H1 (cell line): ENCODE results near the gene TANC1. TPM values are rescaled to one million over a fixed set of nuclear protein-coding genes. Genes with fewer than 3 reads are reported as not detected.

Source experiments
- CTCF ChIA-PET: fragments of 300-600 bp; sonication (Branson Sonifier 250); formaldehyde crosslinking; loops from one replicate; lab custom pipeline; 2021; ENCODE audit not compliant: partially characterized antibody; lab: Charles Lee
- POLR2A ChIA-PET: fragments of 300-600 bp; sonication (Branson Sonifier 250); formaldehyde crosslinking; loops from one replicate; lab custom pipeline; 2021; ENCODE audit warnings: inconsistent platforms; ENCODE audit not compliant: partially characterized antibody; lab: Charles Lee
- DNase-seq, 2 experiments: peaks; one replicate each; pipeline versions ENCODE4 v3.0.0 to v3.0.0-alpha.2; 2010 to 2022; ENCODE audit warnings: low spot score in 2 of 2, low read depth in 1 of 2, mixed read lengths in 1 of 2
- FAIRE-seq: peaks from 2 replicates; lab custom pipeline; 2011; peaks lifted over from hg19 to GRCh38; lab: Jason Lieb, UNC
- H2AFZ ChIP-seq: 2 replicates; pipeline ENCODE4 v1.8.1; 2012; ENCODE audit warnings: low read length, inconsistent platforms
- H2AK5ac ChIP-seq: 2 replicates; pipeline ENCODE4 v1.6.1; 2013; ENCODE audit warnings: low read depth, low read length
- H2BK120ac ChIP-seq: replicated peaks from 2 replicates; pipeline ENCODE3; 2013; ENCODE audit warnings: low read depth, low read length, inconsistent platforms
- H2BK12ac ChIP-seq: 2 replicates; pipeline ENCODE4 v1.6.1; 2013; ENCODE audit warnings: low read depth, low read length
- H2BK15ac ChIP-seq: 2 replicates; pipeline ENCODE4 v1.6.1; 2013; ENCODE audit warnings: low read length
- H2BK20ac ChIP-seq: 2 replicates; pipeline ENCODE4 v1.6.1; 2013; ENCODE audit warnings: low read length
- H2BK5ac ChIP-seq: 2 replicates; pipeline ENCODE4 v1.6.1; 2013; ENCODE audit warnings: low read depth, low read length
- H3K14ac ChIP-seq: 2 replicates; pipeline ENCODE4 v1.6.1; 2013; ENCODE audit warnings: inconsistent platforms; ENCODE audit not compliant: insufficient read length
- H3K18ac ChIP-seq: 2 replicates; pipeline ENCODE4 v1.6.1; 2013; ENCODE audit warnings: low read length; ENCODE audit errors: extremely low read depth
- H3K23ac ChIP-seq: 2 replicates; pipeline ENCODE4 v1.6.1; 2013; ENCODE audit warnings: inconsistent platforms; ENCODE audit not compliant: insufficient read length
- H3K23me2 ChIP-seq: 2 replicates; pipeline ENCODE4 v1.6.1; 2013; ENCODE audit warnings: low read depth, low read length
- H3K27ac ChIP-seq: 2 replicates; pipeline ENCODE4 v1.6.1; 2011; ENCODE audit warnings: low read depth, low read length, inconsistent platforms
- H3K27me3 ChIP-seq, 4 experiments: replicated peaks in 1 of 4; 1 replicate in 1 of 4; 2 replicates in 3 of 4; pipeline versions ENCODE4 v1.6.1 to v1.8.1; 2011 to 2013; ENCODE audit warnings: low read length in 3 of 4, mild to moderate bottlenecking in 3 of 4, inconsistent platforms in 2 of 4, mixed read lengths in 2 of 4, moderate library complexity in 1 of 4; ENCODE audit not compliant: control insufficient read depth in 3 of 4, insufficient read depth in 3 of 4; ENCODE audit errors: extremely low read depth in 1 of 4
- H3K36me3 ChIP-seq, 4 experiments: 2 replicates each; pipeline versions ENCODE4 v1.6.1 to v1.8.1; 2011 to 2013; ENCODE audit warnings: mild to moderate bottlenecking in 4 of 4, low read length in 3 of 4, moderate library complexity in 2 of 4, control low read depth in 1 of 4, inconsistent platforms in 1 of 4; ENCODE audit not compliant: insufficient read depth in 4 of 4, control insufficient read depth in 2 of 4
- H3K4ac ChIP-seq: replicated peaks from 2 replicates; pipeline ENCODE3; 2013; ENCODE audit warnings: low read length, low read depth, mixed read lengths, inconsistent platforms; ENCODE audit not compliant: insufficient read length
- H3K4me1 ChIP-seq, 4 experiments: replicated peaks in 1 of 4; 1 replicate in 1 of 4; 2 replicates in 3 of 4; pipeline versions ENCODE4 v1.6.1 to v1.8.1; 2011 to 2013; ENCODE audit warnings: low read length in 3 of 4, inconsistent platforms in 2 of 4, mixed read lengths in 1 of 4; ENCODE audit not compliant: insufficient read depth in 4 of 4, control insufficient read depth in 3 of 4
- H3K4me2 ChIP-seq, 2 experiments: 2 replicates each; pipeline versions ENCODE4 v1.6.1 to v1.8.1; 2011 to 2013; ENCODE audit warnings: low read depth in 2 of 2, low read length in 2 of 2, control low read depth in 1 of 2, inconsistent platforms in 1 of 2, mild to moderate bottlenecking in 1 of 2; ENCODE audit not compliant: insufficient read depth in 1 of 2
- H3K4me3 ChIP-seq, 4 experiments: fragments of 200-600, 300-600 bp in 1 of 4; sonication (generic), shearing (Covaris generic), sonication (Bioruptor Twin) in 1 of 4; 2 replicates each; pipeline versions ENCODE4 v1.5.1 to v1.8.1; 2011 to 2016; ENCODE audit warnings: low read length in 4 of 4, low read depth in 3 of 4, control low read depth in 2 of 4, inconsistent platforms in 2 of 4, mild to moderate bottlenecking in 2 of 4, mixed read lengths in 1 of 4, moderate library complexity in 1 of 4; ENCODE audit not compliant: insufficient read depth in 2 of 4; ENCODE audit errors: extremely low read depth in 1 of 4
- H3K56ac ChIP-seq: replicated peaks from 2 replicates; pipeline ENCODE3; 2013; ENCODE audit warnings: low read depth, mild to moderate bottlenecking, mixed read lengths, low read length, inconsistent platforms; ENCODE audit not compliant: insufficient read length
- H3K79me1 ChIP-seq: 2 replicates; pipeline ENCODE4 v1.6.1; 2013; ENCODE audit warnings: low read depth, low read length, control low read depth
- H3K79me2 ChIP-seq, 2 experiments: 2 replicates each; pipeline versions ENCODE4 v1.6.1 to v1.8.1; 2012 to 2013; ENCODE audit warnings: low read length in 2 of 2, mild to moderate bottlenecking in 2 of 2, inconsistent platforms in 1 of 2; ENCODE audit not compliant: insufficient read depth in 2 of 2, control insufficient read depth in 1 of 2
- H3K9ac ChIP-seq, 4 experiments: replicated peaks in 1 of 4; 1 replicate in 1 of 4; 2 replicates in 3 of 4; pipeline versions ENCODE4 v1.6.1 to v1.8.1; 2011 to 2013; ENCODE audit warnings: low read depth in 3 of 4, low read length in 3 of 4, control low read depth in 2 of 4, mild to moderate bottlenecking in 2 of 4, moderate library complexity in 2 of 4, inconsistent platforms in 1 of 4; ENCODE audit errors: extremely low read depth in 1 of 4
- H3K9me3 ChIP-seq, 2 experiments: 2 replicates each; pipeline versions ENCODE4 v1.6.1 to v1.8.1; 2012 to 2013; ENCODE audit warnings: mild to moderate bottlenecking in 2 of 2, moderate library complexity in 2 of 2, control low read depth in 1 of 2, inconsistent platforms in 1 of 2, low read depth in 1 of 2, low read length in 1 of 2, mixed read lengths in 1 of 2; ENCODE audit not compliant: insufficient read depth in 2 of 2
- H4K20me1 ChIP-seq, 2 experiments: replicated peaks in 1 of 2; 2 replicates each; pipeline versions ENCODE3 to v1.8.1; 2011 to 2013; ENCODE audit warnings: inconsistent platforms in 2 of 2, low read length in 2 of 2, mild to moderate bottlenecking in 1 of 2; ENCODE audit not compliant: insufficient read depth in 2 of 2, control insufficient read depth in 1 of 2
- H4K5ac ChIP-seq: 2 replicates; pipeline ENCODE4 v1.6.1; 2013; ENCODE audit warnings: low read length, low read depth, mixed read lengths, inconsistent platforms; ENCODE audit not compliant: insufficient read length
- H4K8ac ChIP-seq: 2 replicates; pipeline ENCODE4 v1.8.0; 2013; ENCODE audit warnings: mild to moderate bottlenecking, moderate library complexity, low read length, inconsistent platforms; ENCODE audit not compliant: insufficient read depth; ENCODE audit errors: extremely low read depth
- H4K91ac ChIP-seq: replicated peaks from 2 replicates; pipeline ENCODE3; 2013; ENCODE audit warnings: low read length, mixed read lengths, inconsistent platforms; ENCODE audit not compliant: insufficient read length
- BACH1 ChIP-seq: IDR thresholded peaks from 2 replicates; pipeline ENCODE4 v1.6.1; 2012; ENCODE audit warnings: low read length, improper control_type of control experiment
- BCL11A ChIP-seq, 2 experiments: IDR thresholded peaks; one replicate each; pipeline ENCODE4 v1.6.1; 2011; ENCODE audit warnings: low read depth in 2 of 2, low read length in 2 of 2, mild to moderate bottlenecking in 2 of 2
- CHD1 ChIP-seq: IDR thresholded peaks from 2 replicates; pipeline ENCODE4 v1.6.1; 2012; ENCODE audit warnings: low read depth, low read length, improper control_type of control experiment
- HDAC2 ChIP-seq, 2 experiments: fragments of 300-600 bp in 1 of 2; sonication (generic) in 1 of 2; IDR thresholded peaks; 2 replicates each; pipeline ENCODE4 v1.6.1; 2011 to 2012; ENCODE audit warnings: low read depth in 2 of 2, low read length in 2 of 2, mild to moderate bottlenecking in 2 of 2, moderate library complexity in 2 of 2, borderline replicate concordance in 1 of 2, inconsistent platforms in 1 of 2
- JUND ChIP-seq: IDR thresholded peaks from 2 replicates; pipeline ENCODE4 v1.6.1; 2011; ENCODE audit warnings: mild to moderate bottlenecking, improper control_type of control experiment, low read length
- MAFK ChIP-seq: IDR thresholded peaks from 2 replicates; pipeline ENCODE4 v1.6.1; 2012; ENCODE audit warnings: low read depth, mild to moderate bottlenecking, improper control_type of control experiment, low read length
- POLR2AphosphoS5 ChIP-seq: IDR thresholded peaks from 2 replicates; pipeline ENCODE4 v1.6.1; 2011; ENCODE audit warnings: low read depth, low read length
- POU5F1 ChIP-seq: IDR thresholded peaks from 2 replicates; pipeline ENCODE4 v1.6.1; 2011; ENCODE audit warnings: low read depth, mild to moderate bottlenecking, low read length, moderate library complexity
- SP1 ChIP-seq: IDR thresholded peaks from 2 replicates; pipeline ENCODE4 v1.6.1; 2011; ENCODE audit warnings: low read depth, low read length
- SP4 ChIP-seq: IDR thresholded peaks from 2 replicates; pipeline ENCODE4 v1.6.1; 2012; ENCODE audit warnings: low read length, inconsistent platforms
- SUZ12 ChIP-seq: fragments of 200-600 bp; sonication (generic); IDR thresholded peaks from 2 replicates; pipeline ENCODE4 v1.6.1; 2012; ENCODE audit warnings: mild to moderate bottlenecking, inconsistent platforms, low read length, moderate library complexity, mixed read lengths
- WGBS, 2 experiments: shearing (Covaris generic) in 1 of 2; methylation state at CpG; one replicate each; pipeline versions ENCODE4 v1.1.6 to v1.1.7; 2013 to 2015; ENCODE audit warnings: low lambda C conversion rate in 2 of 2, mixed read lengths in 2 of 2, inconsistent platforms in 1 of 2, low coverage in 1 of 2, missing lambda C conversion rate in 1 of 2; ENCODE audit not compliant: insufficient replicate concordance in 2 of 2, insufficient coverage in 1 of 2, insufficient read length in 1 of 2; ENCODE audit errors: extremely low coverage in 1 of 2, missing lambda C conversion rate in 1 of 2; 5-methylcytosine and 5-hydroxymethylcytosine counted together
- polyA plus RNA-seq, 7 experiments: library from polyadenylated mRNA; depleted of rRNA in 3 of 7; stranded (reverse) in 5 of 7; unstranded in 2 of 7; fragments of >200 nt in 5 of 7; fragments of 200-250 nt in 2 of 7; gene quantifications; 1 replicate in 5 of 7; 2 replicates in 1 of 7; 4 replicates in 1 of 7; pipeline versions ENCODE4 v1.2.1 to v1.2.3, GENCODE V29; 2011 to 2013; ENCODE audit warnings: missing spikeins in 2 of 7, mixed read lengths in 2 of 7
- total RNA-seq: library from RNA; stranded (reverse); fragmentation: NEBNext Ultra II Directional; extraction: Animal tissue kit (Norgen Biotek cat#: 25700); gene quantifications from 2 replicates; pipeline ENCODE4 v1.2.1, GENCODE V29; 2021
- TF ChIP-seq, protein P1 (sequence below): IDR thresholded peaks from 2 replicates; pipeline ENCODE4 v1.6.1; 2012; ENCODE audit warnings: inconsistent platforms

The TANC1 gene
- total and polyA plus RNA-seq, 2 of the 8 experiments (the other 6 are each of a cell fraction or from before 2014, with no cell fraction given), result 4.1 to 7.6 TPM

DNA sequence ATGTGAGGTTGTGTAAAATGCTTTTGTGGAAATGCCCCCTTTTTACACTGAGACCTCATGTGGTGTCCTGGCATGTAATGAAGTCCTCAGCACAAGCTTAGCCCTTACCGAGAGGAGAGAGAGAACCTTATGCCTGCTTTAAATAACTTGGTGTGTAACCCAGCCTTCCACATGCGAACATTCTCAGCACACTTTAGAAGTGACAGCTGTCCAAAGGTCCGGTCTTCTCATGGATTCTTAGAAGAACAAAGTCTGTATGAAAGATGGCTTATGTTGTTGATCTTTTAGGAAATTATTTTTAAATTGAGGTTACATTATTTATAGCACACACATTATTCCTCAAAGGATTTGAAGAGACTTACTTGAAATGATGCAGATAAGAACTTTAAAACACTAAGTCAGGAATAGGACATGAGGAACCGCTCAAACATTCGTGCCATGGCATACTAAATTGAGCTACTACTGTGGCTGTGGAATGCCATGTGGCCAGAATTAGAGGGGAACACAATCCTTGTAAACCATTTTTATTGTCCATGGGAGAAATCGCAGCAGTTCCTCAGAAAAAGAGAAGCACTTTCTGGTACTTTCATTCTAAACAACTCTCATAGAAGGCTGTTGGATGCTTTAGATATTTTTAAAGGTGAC, 238.4 kb downstream of the TANC1 start:
- no peak overlapping the region for H3K9ac ChIP-seq
- TF ChIP-seq SP4 (no peak), POLR2AphosphoS5 (no peak), HDAC2 (IDR thresholded peaks at IDR 0.05; ENCODE audit: borderline replicate concordance in 1 of 2, low read depth in 2 of 2, low read length in 2 of 2) (no peak), BACH1 (no peak), JUND (no peak), SUZ12 (no peak), BCL11A (IDR thresholded peaks at IDR 0.05; ENCODE audit: low read depth in 2 of 2, low read length in 2 of 2) (no peak), CHD1 (no peak), MAFK (no peak), POU5F1 (no peak), SP1 (no peak)
- TF ChIP-seq, protein P1, sequence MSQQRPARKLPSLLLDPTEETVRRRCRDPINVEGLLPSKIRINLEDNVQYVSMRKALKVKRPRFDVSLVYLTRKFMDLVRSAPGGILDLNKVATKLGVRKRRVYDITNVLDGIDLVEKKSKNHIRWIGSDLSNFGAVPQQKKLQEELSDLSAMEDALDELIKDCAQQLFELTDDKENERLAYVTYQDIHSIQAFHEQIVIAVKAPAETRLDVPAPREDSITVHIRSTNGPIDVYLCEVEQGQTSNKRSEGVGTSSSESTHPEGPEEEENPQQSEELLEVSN, result no peak

More for the DNA sequence above, 238.4 kb downstream of the TANC1 start:
- FAIRE-seq (no peak), DNase-seq (no peak)
- 88% methylated on average over 6 of the region's 6 CpGs; no CpG with 5 or more reads in 1 of the 2 experiments for WGBS, 2 experiments
- no peaks in the 10 kb centered on the region for H3K79me1 ChIP-seq
- no peak overlapping the region for H4K91ac ChIP-seq
- H2BK12ac ChIP-seq, result no peak overlapping the region
- H2BK120ac ChIP-seq, result no peak overlapping the region
- no peaks in the 10 kb centered on the region for H3K23me2 ChIP-seq
- H3K23ac ChIP-seq, result no peak overlapping the region
- no peak overlapping the region for H2BK20ac ChIP-seq
- H2AK5ac ChIP-seq, result no peak overlapping the region
- no peak overlapping the region for H3K56ac ChIP-seq
- no peaks in the 10 kb centered on the region for H3K79me2 ChIP-seq
- POLR2A ChIA-PET, result interaction anchor here (0.6 kb wide), 1 partner anchor 117 kb away, joined by 3 read pairs; no protein-coding TSS in a partner anchor
- no peak overlapping the region for H4K5ac ChIP-seq
- H3K27me3 ChIP-seq, result peaks cover 19 to 27% (median 20%) of the 10 kb centered on the region in 4 experiments
- H2BK15ac ChIP-seq, result no peak overlapping the region
- H3K4me3 ChIP-seq, result no peak overlapping the region
- H3K4me2 ChIP-seq, result no peak overlapping the region
- no peak overlapping the region for H3K18ac ChIP-seq
- no peak overlapping the region for H2AFZ ChIP-seq
- H3K36me3 ChIP-seq, result no peaks in the 10 kb centered on the region
- no peak overlapping the region for H2BK5ac ChIP-seq
- CTCF ChIA-PET, result interaction anchor here (0.8 to 1.3 kb wide), 4 partner anchors 9 to 87 kb away, joined by 3 to 4 read pairs (median 3); no protein-coding TSS in a partner anchor
- peaks cover 0 to 6% (median 2%) of the 10 kb centered on the region in 4 experiments; a peak in 2 of 7 replicates for H3K4me1 ChIP-seq
- peaks cover 5 to 11% of the 10 kb centered on the region in 2 experiments for H4K20me1 ChIP-seq
- H3K4ac ChIP-seq, result no peak overlapping the region
- no peak overlapping the region for H3K14ac ChIP-seq
- H3K9me3 ChIP-seq, result no peaks in the 10 kb centered on the region
- no peak overlapping the region for H4K8ac ChIP-seq
- no peak overlapping the region for H3K27ac ChIP-seq
